ENCODE measurements around the gene MYL5.

The MYL5 gene

GRCh38 chr4:628821-629635 is 45.3 kb upstream of the MYL5 start:
- TF ChIP-seq GABPA (IDR thresholded peaks at IDR 0.05; ENCODE audit: low read depth): no peak
- TF ChIP-seq SPI1 (IDR thresholded peaks at IDR 0.05; ENCODE audit: borderline replicate concordance, low read depth): no peak
- TF ChIP-seq, protein P1, sequence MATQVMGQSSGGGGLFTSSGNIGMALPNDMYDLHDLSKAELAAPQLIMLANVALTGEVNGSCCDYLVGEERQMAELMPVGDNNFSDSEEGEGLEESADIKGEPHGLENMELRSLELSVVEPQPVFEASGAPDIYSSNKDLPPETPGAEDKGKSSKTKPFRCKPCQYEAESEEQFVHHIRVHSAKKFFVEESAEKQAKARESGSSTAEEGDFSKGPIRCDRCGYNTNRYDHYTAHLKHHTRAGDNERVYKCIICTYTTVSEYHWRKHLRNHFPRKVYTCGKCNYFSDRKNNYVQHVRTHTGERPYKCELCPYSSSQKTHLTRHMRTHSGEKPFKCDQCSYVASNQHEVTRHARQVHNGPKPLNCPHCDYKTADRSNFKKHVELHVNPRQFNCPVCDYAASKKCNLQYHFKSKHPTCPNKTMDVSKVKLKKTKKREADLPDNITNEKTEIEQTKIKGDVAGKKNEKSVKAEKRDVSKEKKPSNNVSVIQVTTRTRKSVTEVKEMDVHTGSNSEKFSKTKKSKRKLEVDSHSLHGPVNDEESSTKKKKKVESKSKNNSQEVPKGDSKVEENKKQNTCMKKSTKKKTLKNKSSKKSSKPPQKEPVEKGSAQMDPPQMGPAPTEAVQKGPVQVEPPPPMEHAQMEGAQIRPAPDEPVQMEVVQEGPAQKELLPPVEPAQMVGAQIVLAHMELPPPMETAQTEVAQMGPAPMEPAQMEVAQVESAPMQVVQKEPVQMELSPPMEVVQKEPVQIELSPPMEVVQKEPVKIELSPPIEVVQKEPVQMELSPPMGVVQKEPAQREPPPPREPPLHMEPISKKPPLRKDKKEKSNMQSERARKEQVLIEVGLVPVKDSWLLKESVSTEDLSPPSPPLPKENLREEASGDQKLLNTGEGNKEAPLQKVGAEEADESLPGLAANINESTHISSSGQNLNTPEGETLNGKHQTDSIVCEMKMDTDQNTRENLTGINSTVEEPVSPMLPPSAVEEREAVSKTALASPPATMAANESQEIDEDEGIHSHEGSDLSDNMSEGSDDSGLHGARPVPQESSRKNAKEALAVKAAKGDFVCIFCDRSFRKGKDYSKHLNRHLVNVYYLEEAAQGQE (IDR thresholded peaks at IDR 0.05; ENCODE audit: insufficient replicate concordance, low read depth): no peak
- TF ChIP-seq POLR2AphosphoS5 (IDR thresholded peaks at IDR 0.05; ENCODE audit: low read depth): no peak
- TF ChIP-seq, protein P2, sequence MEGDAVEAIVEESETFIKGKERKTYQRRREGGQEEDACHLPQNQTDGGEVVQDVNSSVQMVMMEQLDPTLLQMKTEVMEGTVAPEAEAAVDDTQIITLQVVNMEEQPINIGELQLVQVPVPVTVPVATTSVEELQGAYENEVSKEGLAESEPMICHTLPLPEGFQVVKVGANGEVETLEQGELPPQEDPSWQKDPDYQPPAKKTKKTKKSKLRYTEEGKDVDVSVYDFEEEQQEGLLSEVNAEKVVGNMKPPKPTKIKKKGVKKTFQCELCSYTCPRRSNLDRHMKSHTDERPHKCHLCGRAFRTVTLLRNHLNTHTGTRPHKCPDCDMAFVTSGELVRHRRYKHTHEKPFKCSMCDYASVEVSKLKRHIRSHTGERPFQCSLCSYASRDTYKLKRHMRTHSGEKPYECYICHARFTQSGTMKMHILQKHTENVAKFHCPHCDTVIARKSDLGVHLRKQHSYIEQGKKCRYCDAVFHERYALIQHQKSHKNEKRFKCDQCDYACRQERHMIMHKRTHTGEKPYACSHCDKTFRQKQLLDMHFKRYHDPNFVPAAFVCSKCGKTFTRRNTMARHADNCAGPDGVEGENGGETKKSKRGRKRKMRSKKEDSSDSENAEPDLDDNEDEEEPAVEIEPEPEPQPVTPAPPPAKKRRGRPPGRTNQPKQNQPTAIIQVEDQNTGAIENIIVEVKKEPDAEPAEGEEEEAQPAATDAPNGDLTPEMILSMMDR (IDR thresholded peaks at IDR 0.05; ENCODE audit: insufficient read depth, low read length): no peak
- no peaks in the 10 kb centered on the region for H3K27me3 ChIP-seq (ENCODE audit: insufficient read depth, poor library complexity, severe bottlenecking)
- H3K27ac ChIP-seq (replicated peaks): no peak overlapping the region
- no peak overlapping the region for H3K4me3 ChIP-seq (replicated peaks; ENCODE audit: insufficient read depth, low read length)
- DNase-seq (ENCODE audit: low read depth in 1 of 2, low spot score in 1 of 2): no peak

DNA sequence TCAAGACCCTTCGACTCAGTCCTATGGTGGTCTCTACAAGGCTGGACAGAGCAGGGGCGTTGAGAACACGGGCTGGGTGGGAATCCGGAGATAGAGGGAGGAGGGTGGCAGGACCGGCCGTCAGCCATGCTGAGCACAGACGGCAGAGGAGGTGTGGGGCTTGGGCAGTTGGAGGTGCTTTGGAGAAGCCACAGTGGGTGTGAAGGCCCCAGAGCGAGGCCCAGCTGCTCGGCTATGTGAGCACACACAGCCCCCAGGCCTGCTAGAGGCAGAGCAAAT is 44.8 kb upstream of the MYL5 start:
- TF ChIP-seq, protein P2 (IDR thresholded peaks at IDR 0.05; ENCODE audit: insufficient read depth, low read length): no peak
- TF ChIP-seq POLR2AphosphoS5 (IDR thresholded peaks at IDR 0.05; ENCODE audit: low read depth) (no peak), GABPA (IDR thresholded peaks at IDR 0.05; ENCODE audit: low read depth) (no peak), SPI1 (IDR thresholded peaks at IDR 0.05; ENCODE audit: borderline replicate concordance, low read depth) (no peak)
- TF ChIP-seq, protein P1 (IDR thresholded peaks at IDR 0.05; ENCODE audit: insufficient replicate concordance, low read depth): no peak
- Histone ChIP-seq H3K27me3 (ENCODE audit: insufficient read depth, poor library complexity, severe bottlenecking) (no peaks in the 10 kb centered on the region), H3K27ac (replicated peaks) (no peak overlapping the region), H3K4me3 (replicated peaks; ENCODE audit: insufficient read depth, low read length) (no peak overlapping the region)
- no peak for DNase-seq (ENCODE audit: low read depth in 1 of 2, low spot score in 1 of 2)

- no peak for DNase-seq (ENCODE audit: low read depth in 1 of 2, low spot score in 1 of 2)
- no peak for TF ChIP-seq SPI1 (IDR thresholded peaks at IDR 0.05; ENCODE audit: borderline replicate concordance, low read depth)
- TF ChIP-seq GABPA (IDR thresholded peaks at IDR 0.05; ENCODE audit: low read depth): no peak
- no peak for TF ChIP-seq POLR2AphosphoS5 (IDR thresholded peaks at IDR 0.05; ENCODE audit: low read depth)
- TF ChIP-seq, protein P2 (IDR thresholded peaks at IDR 0.05; ENCODE audit: insufficient read depth, low read length): no peak
- Histone ChIP-seq H3K27me3 (ENCODE audit: insufficient read depth, poor library complexity, severe bottlenecking) (no peaks in the 10 kb centered on the region), H3K4me3 (replicated peaks; ENCODE audit: insufficient read depth, low read length) (no peak overlapping the region), H3K27ac (replicated peaks) (no peak overlapping the region)
Measured at GRCh38 chr4:629915-630641, 44.3 kb upstream of the MYL5 start.

All from HL-60 (cell line).